Panc1 (cell line): ENCODE data around the gene GADD45G. TPM values are rescaled to one million over a fixed set of nuclear protein-coding genes. Genes with fewer than 3 reads are reported as not detected.

Source experiments
- ATAC-seq: fragments of 200-7000 bp; cut with Tn5 transposase; 2 replicates; pipeline ENCODE4 v1.9.1; 2020; ENCODE audit warnings: mild to moderate bottlenecking, moderate library complexity
- BruUV-seq: library from RNA; stranded (reverse); fragments of 400-500 nt; replicated peaks from 2 replicates; lab custom pipeline; 2021; lab: Mats Ljungman, UMichigan
- CTCF ChIA-PET: fragments of 300-600 bp; sonication (Branson Sonifier 250); formaldehyde crosslinking; loops from one replicate; lab custom pipeline; 2022; ENCODE audit warnings: antibody characterized with exemption; lab: Charles Lee
- POLR2A ChIA-PET: fragments of 300-600 bp; sonication (Branson Sonifier 250); formaldehyde crosslinking; loops from one replicate; lab custom pipeline; 2022; ENCODE audit warnings: antibody characterized with exemption; lab: Charles Lee
- DNase-seq: peaks from one replicate; pipeline ENCODE4 v3.0.0-alpha.2; 2010; ENCODE audit warnings: low read depth, low spot score
- H3K27ac ChIP-seq: 2 replicates; pipeline ENCODE4 v1.5.1; 2011; ENCODE audit warnings: mild to moderate bottlenecking, low read length, inconsistent platforms
- H3K27me3 ChIP-seq: fragments of 200-500 bp; sonication (Bioruptor generic); 2 replicates; pipeline ENCODE4 v1.6.0; 2014; ENCODE audit warnings: low read length, inconsistent platforms; ENCODE audit not compliant: control insufficient read depth, insufficient read depth
- H3K36me3 ChIP-seq: fragments of 200-500 bp; sonication (Bioruptor generic); 2 replicates; pipeline ENCODE4 v1.5.1; 2014; ENCODE audit warnings: inconsistent platforms, mild to moderate bottlenecking, low read length, moderate library complexity; ENCODE audit not compliant: control insufficient read depth, insufficient read depth
- H3K4me1 ChIP-seq: 2 replicates; pipeline ENCODE4 v1.5.1; 2011; ENCODE audit warnings: inconsistent platforms, mild to moderate bottlenecking, low read length, moderate library complexity; ENCODE audit not compliant: control insufficient read depth, insufficient read depth
- H3K4me3 ChIP-seq, 2 experiments: 2 replicates each; pipeline ENCODE4 v1.5.1; 2011 to 2012; ENCODE audit warnings: low read depth in 2 of 2, low read length in 2 of 2, mild to moderate bottlenecking in 2 of 2, inconsistent platforms in 1 of 2, moderate library complexity in 1 of 2
- H3K9me3 ChIP-seq: fragments of 200-500 bp; sonication (Bioruptor generic); 2 replicates; pipeline ENCODE4 v1.5.1; 2014; ENCODE audit warnings: low read depth, mild to moderate bottlenecking, inconsistent platforms, low read length, moderate library complexity; ENCODE audit not compliant: control insufficient read depth, insufficient read depth
- POLR2AphosphoS5 ChIP-seq: IDR thresholded peaks from 2 replicates; pipeline ENCODE4 v1.6.1; 2012; ENCODE audit warnings: mild to moderate bottlenecking, low read depth, low read length, moderate library complexity
- SIN3A ChIP-seq: IDR thresholded peaks from 2 replicates; pipeline ENCODE4 v1.6.1; 2012; ENCODE audit warnings: low read depth, mild to moderate bottlenecking, low read length, moderate library complexity, borderline replicate concordance; ENCODE audit not compliant: insufficient read depth
- TCF7L2 ChIP-seq: IDR thresholded peaks from 2 replicates; pipeline ENCODE4 v1.6.1; 2011; ENCODE audit warnings: mild to moderate bottlenecking, low read depth, low read length, inconsistent platforms
- in situ Hi-C: cut with HindIII; loops from 2 replicates; pipeline ENCODE4 v1.10.0; 2016; ENCODE audit warnings: low sequenced_read_pairs, low pct_unique_long_range_greater_than_20kb
- intact Hi-C: fragments of 100-400 bp; cut with micrococcal nuclease; formaldehyde crosslinking; loops from one replicate; pipeline ENCODE4 v1.10.0; 2022; ENCODE audit not compliant: unreplicated experiment
- total RNA-seq: library from RNA; stranded (reverse); gene quantifications from one replicate; pipeline ENCODE4 v1.2.1, GENCODE V29; 2021; ENCODE audit not compliant: unreplicated experiment
- TF ChIP-seq, protein P1 (sequence below): fragments of 450-650 bp; IDR thresholded peaks from 2 replicates; pipeline ENCODE4 v1.5.1; 2017; ENCODE audit warnings: mild to moderate bottlenecking
- TF ChIP-seq, protein P2 (sequence below), 2 experiments: IDR thresholded peaks; 2 replicates each; pipeline ENCODE4 v1.6.1; 2011 to 2012; ENCODE audit warnings: low read depth in 2 of 2, control low read depth in 1 of 2, low read length in 1 of 2, mild to moderate bottlenecking in 1 of 2, moderate library complexity in 1 of 2; ENCODE audit not compliant: insufficient read depth in 1 of 2

The GADD45G gene
- total RNA-seq, 1 experiment from 2014 or later = 1.2 TPM

DNA sequence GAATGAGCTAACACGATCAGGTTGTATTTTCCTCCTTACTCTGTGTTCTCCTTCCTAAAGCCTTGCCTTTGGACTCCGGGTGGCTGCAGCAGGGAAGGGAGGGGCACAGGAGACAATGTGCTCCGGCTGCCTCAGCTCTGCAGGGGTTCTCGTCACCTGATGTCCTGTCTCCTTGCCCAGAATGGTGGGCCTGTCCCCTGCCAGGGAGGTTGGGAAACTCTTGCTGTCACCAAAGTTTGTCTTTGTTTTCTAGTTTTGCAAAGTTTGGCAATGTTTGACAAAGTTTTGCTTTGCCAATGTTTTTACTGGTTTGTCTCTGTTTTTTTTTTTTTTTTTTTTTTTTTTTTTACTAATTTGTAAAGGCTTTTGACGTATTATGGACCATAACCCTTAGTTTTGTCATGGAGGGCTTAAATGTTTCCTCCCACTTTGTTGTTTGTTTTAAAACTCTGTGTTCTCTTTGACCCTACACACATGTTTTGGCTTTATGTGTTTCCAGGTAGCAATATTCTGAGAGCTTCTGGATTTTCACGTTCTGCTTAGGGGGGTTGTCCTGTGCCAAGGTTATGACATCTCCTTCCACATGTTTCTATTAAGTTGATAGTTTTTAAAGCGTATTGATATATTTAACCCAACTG lies 49.3 kb downstream of the GADD45G start:
- BruUV-seq = no TSS peak
- no peaks in the 10 kb centered on the region for H3K27me3 ChIP-seq
- DNase-seq = no peak
- in situ Hi-C loops (no loop called here), intact Hi-C loops (no loop called here)
- ChIA-PET POLR2A (no interaction called here), CTCF (no interaction called here)
- H3K36me3 ChIP-seq = no peaks in the 10 kb centered on the region
- ATAC-seq = no peak
- H3K4me3 ChIP-seq = no peak overlapping the region
- no peaks in the 10 kb centered on the region for H3K9me3 ChIP-seq
- TF ChIP-seq TCF7L2 (no peak), SIN3A (no peak), POLR2AphosphoS5 (no peak)
- TF ChIP-seq, protein P1, sequence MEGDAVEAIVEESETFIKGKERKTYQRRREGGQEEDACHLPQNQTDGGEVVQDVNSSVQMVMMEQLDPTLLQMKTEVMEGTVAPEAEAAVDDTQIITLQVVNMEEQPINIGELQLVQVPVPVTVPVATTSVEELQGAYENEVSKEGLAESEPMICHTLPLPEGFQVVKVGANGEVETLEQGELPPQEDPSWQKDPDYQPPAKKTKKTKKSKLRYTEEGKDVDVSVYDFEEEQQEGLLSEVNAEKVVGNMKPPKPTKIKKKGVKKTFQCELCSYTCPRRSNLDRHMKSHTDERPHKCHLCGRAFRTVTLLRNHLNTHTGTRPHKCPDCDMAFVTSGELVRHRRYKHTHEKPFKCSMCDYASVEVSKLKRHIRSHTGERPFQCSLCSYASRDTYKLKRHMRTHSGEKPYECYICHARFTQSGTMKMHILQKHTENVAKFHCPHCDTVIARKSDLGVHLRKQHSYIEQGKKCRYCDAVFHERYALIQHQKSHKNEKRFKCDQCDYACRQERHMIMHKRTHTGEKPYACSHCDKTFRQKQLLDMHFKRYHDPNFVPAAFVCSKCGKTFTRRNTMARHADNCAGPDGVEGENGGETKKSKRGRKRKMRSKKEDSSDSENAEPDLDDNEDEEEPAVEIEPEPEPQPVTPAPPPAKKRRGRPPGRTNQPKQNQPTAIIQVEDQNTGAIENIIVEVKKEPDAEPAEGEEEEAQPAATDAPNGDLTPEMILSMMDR = no peak
- TF ChIP-seq, protein P2, sequence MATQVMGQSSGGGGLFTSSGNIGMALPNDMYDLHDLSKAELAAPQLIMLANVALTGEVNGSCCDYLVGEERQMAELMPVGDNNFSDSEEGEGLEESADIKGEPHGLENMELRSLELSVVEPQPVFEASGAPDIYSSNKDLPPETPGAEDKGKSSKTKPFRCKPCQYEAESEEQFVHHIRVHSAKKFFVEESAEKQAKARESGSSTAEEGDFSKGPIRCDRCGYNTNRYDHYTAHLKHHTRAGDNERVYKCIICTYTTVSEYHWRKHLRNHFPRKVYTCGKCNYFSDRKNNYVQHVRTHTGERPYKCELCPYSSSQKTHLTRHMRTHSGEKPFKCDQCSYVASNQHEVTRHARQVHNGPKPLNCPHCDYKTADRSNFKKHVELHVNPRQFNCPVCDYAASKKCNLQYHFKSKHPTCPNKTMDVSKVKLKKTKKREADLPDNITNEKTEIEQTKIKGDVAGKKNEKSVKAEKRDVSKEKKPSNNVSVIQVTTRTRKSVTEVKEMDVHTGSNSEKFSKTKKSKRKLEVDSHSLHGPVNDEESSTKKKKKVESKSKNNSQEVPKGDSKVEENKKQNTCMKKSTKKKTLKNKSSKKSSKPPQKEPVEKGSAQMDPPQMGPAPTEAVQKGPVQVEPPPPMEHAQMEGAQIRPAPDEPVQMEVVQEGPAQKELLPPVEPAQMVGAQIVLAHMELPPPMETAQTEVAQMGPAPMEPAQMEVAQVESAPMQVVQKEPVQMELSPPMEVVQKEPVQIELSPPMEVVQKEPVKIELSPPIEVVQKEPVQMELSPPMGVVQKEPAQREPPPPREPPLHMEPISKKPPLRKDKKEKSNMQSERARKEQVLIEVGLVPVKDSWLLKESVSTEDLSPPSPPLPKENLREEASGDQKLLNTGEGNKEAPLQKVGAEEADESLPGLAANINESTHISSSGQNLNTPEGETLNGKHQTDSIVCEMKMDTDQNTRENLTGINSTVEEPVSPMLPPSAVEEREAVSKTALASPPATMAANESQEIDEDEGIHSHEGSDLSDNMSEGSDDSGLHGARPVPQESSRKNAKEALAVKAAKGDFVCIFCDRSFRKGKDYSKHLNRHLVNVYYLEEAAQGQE (IDR thresholded peaks at IDR 0.05; ENCODE audit: insufficient read depth in 1 of 2, low read depth in 2 of 2, low read length in 1 of 2) = no peak
- no peak overlapping the region for H3K27ac ChIP-seq
- no peaks in the 10 kb centered on the region for H3K4me1 ChIP-seq

DNA sequence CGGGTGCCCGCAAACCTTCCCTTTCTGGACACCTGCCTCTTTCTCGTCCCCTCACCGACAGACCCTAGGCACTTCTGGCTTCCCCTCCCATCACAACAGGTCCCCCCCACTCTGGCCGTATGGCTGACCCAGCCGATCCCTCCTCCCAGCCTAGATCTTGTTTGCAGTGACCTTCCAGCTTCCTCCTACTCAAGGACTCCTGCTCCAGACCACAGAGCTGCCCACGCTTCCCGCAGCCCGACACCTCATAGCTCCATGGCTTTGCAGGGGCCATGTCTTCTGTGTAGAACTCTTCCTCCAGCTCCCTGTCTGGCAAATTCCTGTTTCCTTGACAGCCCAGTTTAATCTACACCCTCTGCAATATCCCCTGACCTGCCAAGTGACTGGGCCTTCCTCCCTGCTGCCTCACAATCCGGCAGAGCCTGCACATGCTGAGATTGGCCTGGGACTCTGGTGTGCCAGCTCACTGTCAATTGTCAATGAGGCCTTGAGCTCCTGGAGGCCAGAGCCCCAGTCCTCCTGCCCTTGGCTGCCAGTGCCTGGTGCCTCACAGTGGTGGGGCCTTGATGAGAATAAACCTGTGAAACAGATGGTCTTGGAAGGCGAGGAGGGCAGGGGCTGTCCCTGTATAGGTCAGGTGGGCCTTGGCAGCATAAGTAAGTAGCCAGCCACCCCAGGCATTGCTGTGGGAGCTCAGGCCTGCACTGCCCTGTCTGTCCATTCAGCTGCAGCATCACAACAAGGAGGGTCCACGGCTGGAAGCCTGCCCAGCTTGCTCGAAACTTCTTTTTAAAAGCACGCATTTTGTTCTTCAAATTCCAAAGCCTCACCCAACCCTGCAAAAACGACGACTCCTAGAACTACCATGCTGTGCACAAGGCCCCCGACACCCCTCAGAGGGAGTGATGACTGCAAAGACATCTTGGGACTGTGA lies 50.5 kb downstream of the GADD45G start:
- CTCF ChIA-PET = no interaction called here
- Histone ChIP-seq H3K4me1 (no peaks in the 10 kb centered on the region), H3K27ac (no peak overlapping the region), H3K9me3 (no peaks in the 10 kb centered on the region), H3K36me3 (no peaks in the 10 kb centered on the region), H3K4me3 (no peak overlapping the region), H3K27me3 (no peaks in the 10 kb centered on the region)
- DNase-seq (no peak), ATAC-seq (no peak)
- intact Hi-C loops = no loop called here
- BruUV-seq = no TSS peak
- TF ChIP-seq, protein P2 (IDR thresholded peaks at IDR 0.05; ENCODE audit: insufficient read depth in 1 of 2, low read depth in 2 of 2, low read length in 1 of 2) = no peak
- TF ChIP-seq SIN3A = no peak
- TF ChIP-seq, protein P1 = no peak
- no peak for TF ChIP-seq TCF7L2
- in situ Hi-C loops = no loop called here
- POLR2A ChIA-PET = no interaction called here
